Spinal cord (tissue), 10 donors: ENCODE data around the gene MS4A10. TPM values are rescaled to one million over a fixed set of nuclear protein-coding genes. Genes with fewer than 3 reads are reported as not detected.

Experiments used
- DNase-seq, 6 donors: peaks; one replicate each; pipeline versions ENCODE4 v3.0.0 to v3.0.0-alpha.2; 2013 to 2015; ENCODE audit warnings: low spot score in 6 of 6, low read depth in 4 of 6
- H3K27ac ChIP-seq: one replicate; pipeline ENCODE4 v1.5.1; 2013; ENCODE audit warnings: low read depth, low read length, control low read depth
- H3K27me3 ChIP-seq: one replicate; pipeline ENCODE4 v1.6.1; 2013; ENCODE audit warnings: low read length; ENCODE audit not compliant: control insufficient read depth, insufficient read depth
- H3K36me3 ChIP-seq: one replicate; pipeline ENCODE4 v1.6.1; 2013; ENCODE audit warnings: low read length; ENCODE audit not compliant: control insufficient read depth, insufficient read depth
- H3K4me1 ChIP-seq: one replicate; pipeline ENCODE4 v1.6.1; 2013; ENCODE audit warnings: low read length; ENCODE audit not compliant: control insufficient read depth, insufficient read depth
- H3K4me3 ChIP-seq: one replicate; pipeline ENCODE4 v1.5.1; 2013; ENCODE audit warnings: low read depth, low read length, control low read depth
- H3K9me3 ChIP-seq: one replicate; pipeline ENCODE4 v1.6.1; 2013; ENCODE audit warnings: low read length; ENCODE audit not compliant: control insufficient read depth, insufficient read depth
- WGBS: methylation state at CpG from one replicate; pipeline ENCODE4 v1.1.5; 2013; ENCODE audit warnings: missing lambda C conversion rate; ENCODE audit not compliant: insufficient coverage; 5-methylcytosine and 5-hydroxymethylcytosine counted together
- polyA plus RNA-seq, 2 donors: library from polyadenylated mRNA; unstranded; fragments of 120-200 nt; gene quantifications; one replicate each; pipeline ENCODE4 v1.2.1, GENCODE V29; 2013; ENCODE audit not compliant: insufficient read length in 2 of 2
- total RNA-seq, 2 donors: library from RNA; depleted of rRNA in 1 of 2; stranded (reverse); fragments of 120-200 nt in 1 of 2; fragments of >200 nt in 1 of 2; gene quantifications; one replicate each; pipeline versions ENCODE4 v1.2.3 to v1.2.4, GENCODE V29; 2013 to 2014
- donor health status: healthy.

The MS4A10 gene
- total and polyA plus RNA-seq, 4 donors: not detected

GRCh38 chr11:60782393-60783140, 2.6 kb upstream of the MS4A10 start:
- H3K4me3 ChIP-seq: no peak overlapping the region
- no peak overlapping the region for H3K27ac ChIP-seq
- H3K27me3 ChIP-seq: no peaks in the 10 kb centered on the region
- 77% methylated on average over 6 of the region's 12 CpGs for WGBS
- H3K9me3 ChIP-seq: no peaks in the 10 kb centered on the region
- peaks cover 22% of the 10 kb centered on the region for H3K4me1 ChIP-seq
- no peak for DNase-seq
- H3K36me3 ChIP-seq: no peaks in the 10 kb centered on the region

GRCh38 chr11:60783141-60783484, 2.0 kb upstream of the MS4A10 start:
- no peaks in the 10 kb centered on the region for H3K27me3 ChIP-seq
- no peak for DNase-seq
- WGBS: 96% methylated on average over 8 of the region's 8 CpGs
- H3K27ac ChIP-seq: no peak overlapping the region
- H3K9me3 ChIP-seq: no peaks in the 10 kb centered on the region
- H3K36me3 ChIP-seq: no peaks in the 10 kb centered on the region
- H3K4me1 ChIP-seq: peaks cover 22% of the 10 kb centered on the region
- no peak overlapping the region for H3K4me3 ChIP-seq

- 93% methylated on average over 6 of the region's 7 CpGs for WGBS
These were observed 1.2 kb upstream of the MS4A10 start for GRCh38 chr11:60783911-60784310.

GRCh38 chr11:60785806-60786361, 751 bp downstream of the MS4A10 start:
- Histone ChIP-seq H3K27ac (no peak overlapping the region), H3K36me3 (no peaks in the 10 kb centered on the region), H3K9me3 (no peaks in the 10 kb centered on the region), H3K4me1 (peaks cover 22% of the 10 kb centered on the region), H3K4me3 (no peak overlapping the region), H3K27me3 (no peaks in the 10 kb centered on the region)
- 38% methylated on average over 7 of the region's 8 CpGs for WGBS
- peak in 2 of 6 donors; percentile 34 to 59 for DNase-seq

More at GRCh38 chr11:60783911-60784310, 1.2 kb upstream of the MS4A10 start:
- Histone ChIP-seq H3K4me1 (peaks cover 22% of the 10 kb centered on the region), H3K27me3 (no peaks in the 10 kb centered on the region), H3K9me3 (no peaks in the 10 kb centered on the region), H3K36me3 (no peaks in the 10 kb centered on the region), H3K4me3 (no peak overlapping the region), H3K27ac (no peak overlapping the region)
- no peak for DNase-seq

- no peak overlapping the region for H3K27ac ChIP-seq
- peaks cover 22% of the 10 kb centered on the region for H3K4me1 ChIP-seq
- WGBS: 60% methylated on average over 9 of the region's 15 CpGs
- no peaks in the 10 kb centered on the region for H3K27me3 ChIP-seq
- no peak overlapping the region for H3K4me3 ChIP-seq
- peaks cover 3% of the 10 kb centered on the region for H3K9me3 ChIP-seq
- peak in 2 of 6 donors; percentile 23 to 60 for DNase-seq
- H3K36me3 ChIP-seq: no peaks in the 10 kb centered on the region
These were observed 1.9 kb downstream of the MS4A10 start for GRCh38 chr11:60786811-60787567.

GRCh38 chr11:60788401-60789125, 3.4 kb downstream of the MS4A10 start:
- peaks cover 22% of the 10 kb centered on the region for H3K4me1 ChIP-seq
- peak in 2 of 6 donors; percentile 35 to 51 for DNase-seq
- 87% methylated on average over 5 of the region's 7 CpGs for WGBS
- H3K36me3 ChIP-seq: no peaks in the 10 kb centered on the region
- H3K4me3 ChIP-seq: no peak overlapping the region
- peaks cover 3% of the 10 kb centered on the region for H3K9me3 ChIP-seq
- H3K27ac ChIP-seq: no peak overlapping the region
- H3K27me3 ChIP-seq: peaks cover 2% of the 10 kb centered on the region

- no peak for DNase-seq
- 83% methylated on average over 1 of the region's 3 CpGs for WGBS
- Histone ChIP-seq H3K27ac (no peak overlapping the region), H3K36me3 (no peaks in the 10 kb centered on the region), H3K4me1 (peaks cover 14% of the 10 kb centered on the region), H3K9me3 (peaks cover 3% of the 10 kb centered on the region), H3K27me3 (peaks cover 2% of the 10 kb centered on the region), H3K4me3 (no peak overlapping the region)
These were observed 5.6 kb downstream of the MS4A10 start for GRCh38 chr11:60790726-60791125.

GRCh38 chr11:60791153-60791933, 6.2 kb downstream of the MS4A10 start:
- Histone ChIP-seq H3K4me3 (no peak overlapping the region), H3K27ac (no peak overlapping the region), H3K4me1 (peaks cover 8% of the 10 kb centered on the region), H3K36me3 (no peaks in the 10 kb centered on the region), H3K9me3 (peaks cover 3% of the 10 kb centered on the region), H3K27me3 (peaks cover 2% of the 10 kb centered on the region)
- DNase-seq: no peak
- WGBS: 85% methylated on average over 3 of the region's 4 CpGs

- no peak for DNase-seq
- Histone ChIP-seq H3K36me3 (no peaks in the 10 kb centered on the region), H3K27me3 (peaks cover 2% of the 10 kb centered on the region), H3K4me1 (no peaks in the 10 kb centered on the region), H3K4me3 (no peak overlapping the region), H3K27ac (no peak overlapping the region), H3K9me3 (peaks cover 3% of the 10 kb centered on the region)
- WGBS: 87% methylated on average over 3 of the region's 3 CpGs
These were observed 7.4 kb downstream of the MS4A10 start for GRCh38 chr11:60792521-60792920.
